Right hindlimb (tissue), 1 donor: ENCODE data around the gene GULP1.

ENCODE experiments used
- DNase-seq: peaks from one replicate; pipeline ENCODE4 v3.0.0-alpha.2; 2018

Gene GULP1

GRCh38 chr2:188610050-188610444 is 318.4 kb downstream of the GULP1 start:
- no peak for DNase-seq

- no peak for DNase-seq
Observed at GRCh38 chr2:188610827-188611226, 319.2 kb downstream of the GULP1 start.

- DNase-seq = no peak
Observed at GRCh38 chr2:188619146-188619545, 327.5 kb downstream of the GULP1 start.

GRCh38 chr2:188620916-188621315 is 329.2 kb downstream of the GULP1 start:
- no peak for DNase-seq

GRCh38 chr2:188622601-188623260 is 331.1 kb downstream of the GULP1 start:
- DNase-seq = no peak

GRCh38 chr2:188623995-188624643 is 332.4 kb downstream of the GULP1 start:
- DNase-seq = no peak

- DNase-seq = no peak
Observed at GRCh38 chr2:188627471-188627870, 335.8 kb downstream of the GULP1 start.

- DNase-seq = peak; percentile 23
Observed at GRCh38 chr2:188628989-188629752, 337.5 kb downstream of the GULP1 start.

GRCh38 chr2:188629753-188630527 is 338.3 kb downstream of the GULP1 start:
- DNase-seq = peak; percentile 26

GRCh38 chr2:188631037-188631809 is 339.5 kb downstream of the GULP1 start:
- no peak for DNase-seq

- no peak for DNase-seq
Observed at GRCh38 chr2:188634656-188635055, 343.0 kb downstream of the GULP1 start.
